Measurements from ENCODE around the gene RAB2B.
A peak's percentile ranks its signal among the peaks of the same experiment; 100 is the strongest.
"Not testable (repeated sequence)": the region's sequence is repeated elsewhere in the genome, so short reads cannot be mapped to it uniquely, and the experiment has no call there.

Gene RAB2B

GRCh38 chr14:21494902-21495762, 18.4 kb upstream of the RAB2B start:
- DNase-seq (ENCODE audit: low read depth, low spot score) = no peak

- DNase-seq (ENCODE audit: low read depth, low spot score) = no peak
Observed at GRCh38 chr14:21486640-21487087, 9.9 kb upstream of the RAB2B start.

GRCh38 chr14:21476523-21476924, 235 bp downstream of the RAB2B start:
- no peak for DNase-seq (ENCODE audit: low read depth, low spot score)

- DNase-seq (ENCODE audit: low read depth, low spot score) = no peak
Observed at GRCh38 chr14:21475767-21476522, 814 bp downstream of the RAB2B start.

- no peak for DNase-seq (ENCODE audit: low read depth, low spot score)
Observed at GRCh38 chr14:21467616-21468015, 9.1 kb downstream of the RAB2B start.

- DNase-seq (ENCODE audit: low read depth, low spot score) = peak; percentile 98
Observed at GRCh38 chr14:21455912-21456667, 20.7 kb downstream of the RAB2B start, which contains the start of gene CHD8. TSS of gene CHD8 (minus strand) at chr14:21456123. CDS start at chr14:21431643, 24,480 bp downstream.

- DNase-seq (ENCODE audit: low read depth, low spot score) = no peak
Observed at GRCh38 chr14:21455592-21455911, 21.2 kb downstream of the RAB2B start.

GRCh38 chr14:21454843-21455544, 21.8 kb downstream of the RAB2B start:
- no peak for DNase-seq (ENCODE audit: low read depth, low spot score)

GRCh38 chr14:21449899-21450216, 26.9 kb downstream of the RAB2B start:
- no peak for DNase-seq (ENCODE audit: low read depth, low spot score)

GRCh38 chr14:21442657-21443056, 34.1 kb downstream of the RAB2B start:
- DNase-seq (ENCODE audit: low read depth, low spot score) = not testable (repeated sequence)

- no peak for DNase-seq (ENCODE audit: low read depth, low spot score)
Observed at GRCh38 chr14:21440859-21441258, 35.9 kb downstream of the RAB2B start.

- DNase-seq (ENCODE audit: low read depth, low spot score) = peak; percentile 98
Observed at GRCh38 chr14:21437063-21437901, 39.5 kb downstream of the RAB2B start.

GRCh38 chr14:21436567-21437062, 40.1 kb downstream of the RAB2B start:
- no peak for DNase-seq (ENCODE audit: low read depth, low spot score)

- DNase-seq (ENCODE audit: low read depth, low spot score) = no peak
Observed at GRCh38 chr14:21431126-21431525, 45.6 kb downstream of the RAB2B start.

- no peak for DNase-seq (ENCODE audit: low read depth, low spot score)
Observed at GRCh38 chr14:21428930-21429329, 47.8 kb downstream of the RAB2B start.

- DNase-seq (ENCODE audit: low read depth, low spot score) = no peak
Observed at GRCh38 chr14:21426692-21427091, 50.1 kb downstream of the RAB2B start.

- no peak for DNase-seq (ENCODE audit: low read depth, low spot score)
Observed at GRCh38 chr14:21419528-21419927, 57.2 kb downstream of the RAB2B start.

- no peak for DNase-seq (ENCODE audit: low read depth, low spot score)
Observed at GRCh38 chr14:21415329-21415728, 61.4 kb downstream of the RAB2B start.

- no peak for DNase-seq (ENCODE audit: low read depth, low spot score)
Observed at GRCh38 chr14:21414137-21414631, 62.6 kb downstream of the RAB2B start.
